Panc1 (cell line): ENCODE data around the gene ROCK2. TPM values are rescaled to one million over a fixed set of nuclear protein-coding genes. Genes with fewer than 3 reads are reported as not detected.

Experiments
- ATAC-seq: fragments of 200-7000 bp; cut with Tn5 transposase; 2 replicates; pipeline ENCODE4 v1.9.1; 2020; ENCODE audit warnings: mild to moderate bottlenecking, moderate library complexity
- BruUV-seq: library from RNA; stranded (reverse); fragments of 400-500 nt; replicated peaks from 2 replicates; lab custom pipeline; 2021; lab: Mats Ljungman, UMichigan
- CTCF ChIA-PET: fragments of 300-600 bp; sonication (Branson Sonifier 250); formaldehyde crosslinking; loops from one replicate; lab custom pipeline; 2022; ENCODE audit warnings: antibody characterized with exemption; lab: Charles Lee
- POLR2A ChIA-PET: fragments of 300-600 bp; sonication (Branson Sonifier 250); formaldehyde crosslinking; loops from one replicate; lab custom pipeline; 2022; ENCODE audit warnings: antibody characterized with exemption; lab: Charles Lee
- DNase-seq: peaks from one replicate; pipeline ENCODE4 v3.0.0-alpha.2; 2010; ENCODE audit warnings: low read depth, low spot score
- H3K27ac ChIP-seq: 2 replicates; pipeline ENCODE4 v1.5.1; 2011; ENCODE audit warnings: mild to moderate bottlenecking, low read length, inconsistent platforms
- H3K27me3 ChIP-seq: fragments of 200-500 bp; sonication (Bioruptor generic); 2 replicates; pipeline ENCODE4 v1.6.0; 2014; ENCODE audit warnings: low read length, inconsistent platforms; ENCODE audit not compliant: control insufficient read depth, insufficient read depth
- H3K36me3 ChIP-seq: fragments of 200-500 bp; sonication (Bioruptor generic); 2 replicates; pipeline ENCODE4 v1.5.1; 2014; ENCODE audit warnings: inconsistent platforms, mild to moderate bottlenecking, low read length, moderate library complexity; ENCODE audit not compliant: control insufficient read depth, insufficient read depth
- H3K4me1 ChIP-seq: 2 replicates; pipeline ENCODE4 v1.5.1; 2011; ENCODE audit warnings: inconsistent platforms, mild to moderate bottlenecking, low read length, moderate library complexity; ENCODE audit not compliant: control insufficient read depth, insufficient read depth
- H3K4me3 ChIP-seq, 2 experiments: 2 replicates each; pipeline ENCODE4 v1.5.1; 2011 to 2012; ENCODE audit warnings: low read depth in 2 of 2, low read length in 2 of 2, mild to moderate bottlenecking in 2 of 2, inconsistent platforms in 1 of 2, moderate library complexity in 1 of 2
- H3K9me3 ChIP-seq: fragments of 200-500 bp; sonication (Bioruptor generic); 2 replicates; pipeline ENCODE4 v1.5.1; 2014; ENCODE audit warnings: low read depth, mild to moderate bottlenecking, inconsistent platforms, low read length, moderate library complexity; ENCODE audit not compliant: control insufficient read depth, insufficient read depth
- POLR2AphosphoS5 ChIP-seq: IDR thresholded peaks from 2 replicates; pipeline ENCODE4 v1.6.1; 2012; ENCODE audit warnings: mild to moderate bottlenecking, low read depth, low read length, moderate library complexity
- REST ChIP-seq, 2 experiments: IDR thresholded peaks; 2 replicates each; pipeline ENCODE4 v1.6.1; 2011 to 2012; ENCODE audit warnings: low read depth in 2 of 2, control low read depth in 1 of 2, low read length in 1 of 2, mild to moderate bottlenecking in 1 of 2, moderate library complexity in 1 of 2; ENCODE audit not compliant: insufficient read depth in 1 of 2
- SIN3A ChIP-seq: IDR thresholded peaks from 2 replicates; pipeline ENCODE4 v1.6.1; 2012; ENCODE audit warnings: low read depth, mild to moderate bottlenecking, low read length, moderate library complexity, borderline replicate concordance; ENCODE audit not compliant: insufficient read depth
- TCF7L2 ChIP-seq: IDR thresholded peaks from 2 replicates; pipeline ENCODE4 v1.6.1; 2011; ENCODE audit warnings: mild to moderate bottlenecking, low read depth, low read length, inconsistent platforms
- in situ Hi-C: cut with HindIII; loops from 2 replicates; pipeline ENCODE4 v1.10.0; 2016; ENCODE audit warnings: low sequenced_read_pairs, low pct_unique_long_range_greater_than_20kb
- intact Hi-C: fragments of 100-400 bp; cut with micrococcal nuclease; formaldehyde crosslinking; loops from one replicate; pipeline ENCODE4 v1.10.0; 2022; ENCODE audit not compliant: unreplicated experiment
- total RNA-seq: library from RNA; stranded (reverse); gene quantifications from one replicate; pipeline ENCODE4 v1.2.1, GENCODE V29; 2021; ENCODE audit not compliant: unreplicated experiment
- TF ChIP-seq, protein P1 (sequence below): fragments of 450-650 bp; IDR thresholded peaks from 2 replicates; pipeline ENCODE4 v1.5.1; 2017; ENCODE audit warnings: mild to moderate bottlenecking

Gene ROCK2
- total RNA-seq, 1 experiment from 2014 or later, result 47.9 TPM

DNA sequence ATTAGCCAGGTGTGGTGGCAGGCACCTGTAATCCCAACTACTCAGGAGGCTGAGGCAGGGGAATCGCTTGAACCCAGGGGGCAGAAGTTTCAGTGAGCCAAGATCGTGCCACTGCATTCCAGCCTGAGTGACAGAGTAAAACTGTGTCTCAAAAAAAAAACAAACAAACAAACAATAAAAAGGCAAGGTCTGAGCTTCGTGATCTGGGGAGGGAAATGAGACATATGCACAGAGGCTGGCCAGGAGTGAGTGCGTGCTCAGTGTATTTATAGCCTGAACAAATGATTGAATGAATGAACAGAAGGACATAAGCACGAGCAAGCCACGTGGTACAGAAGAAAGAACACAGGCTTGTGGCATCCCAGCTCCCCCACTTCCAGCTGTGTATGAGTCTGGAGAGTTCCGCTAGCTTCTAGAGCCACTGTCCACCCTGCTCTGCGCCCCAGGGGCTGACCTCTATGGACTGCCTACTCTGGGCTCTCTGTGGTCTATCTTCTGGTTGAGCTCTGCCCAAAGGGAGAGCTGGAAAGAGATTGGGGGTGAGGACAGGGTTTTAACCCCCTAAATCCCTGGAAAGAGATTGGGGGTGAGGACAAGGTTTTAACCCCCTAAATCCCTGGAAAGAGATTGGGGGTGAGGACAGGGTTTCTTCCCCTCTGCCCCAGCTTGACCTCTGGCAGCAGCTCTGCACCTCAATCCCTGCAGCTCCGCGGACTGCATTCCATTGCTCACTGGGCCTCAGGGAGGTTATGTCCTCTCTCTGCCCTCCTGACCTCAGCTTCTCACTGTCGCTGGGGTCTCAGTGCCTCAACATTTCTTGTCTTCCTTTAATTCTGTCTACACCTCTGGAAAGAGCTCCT is 11.0 kb upstream of the ROCK2 start:
- H3K9me3 ChIP-seq, result no peaks in the 10 kb centered on the region
- DNase-seq, result no peak
- no peaks in the 10 kb centered on the region for H3K27me3 ChIP-seq
- ChIA-PET POLR2A (no interaction called here), CTCF (no interaction called here)
- in situ Hi-C loops (no loop called here), intact Hi-C loops (no loop called here)
- H3K4me3 ChIP-seq, result no peak overlapping the region
- no TSS peak for BruUV-seq
- no peaks in the 10 kb centered on the region for H3K36me3 ChIP-seq
- no peaks in the 10 kb centered on the region for H3K4me1 ChIP-seq
- ATAC-seq, result no peak
- no peak overlapping the region for H3K27ac ChIP-seq
- TF ChIP-seq TCF7L2 (no peak), SIN3A (no peak), POLR2AphosphoS5 (no peak), REST (IDR thresholded peaks at IDR 0.05; ENCODE audit: insufficient read depth in 1 of 2, low read depth in 2 of 2, low read length in 1 of 2) (no peak)
- TF ChIP-seq, protein P1, sequence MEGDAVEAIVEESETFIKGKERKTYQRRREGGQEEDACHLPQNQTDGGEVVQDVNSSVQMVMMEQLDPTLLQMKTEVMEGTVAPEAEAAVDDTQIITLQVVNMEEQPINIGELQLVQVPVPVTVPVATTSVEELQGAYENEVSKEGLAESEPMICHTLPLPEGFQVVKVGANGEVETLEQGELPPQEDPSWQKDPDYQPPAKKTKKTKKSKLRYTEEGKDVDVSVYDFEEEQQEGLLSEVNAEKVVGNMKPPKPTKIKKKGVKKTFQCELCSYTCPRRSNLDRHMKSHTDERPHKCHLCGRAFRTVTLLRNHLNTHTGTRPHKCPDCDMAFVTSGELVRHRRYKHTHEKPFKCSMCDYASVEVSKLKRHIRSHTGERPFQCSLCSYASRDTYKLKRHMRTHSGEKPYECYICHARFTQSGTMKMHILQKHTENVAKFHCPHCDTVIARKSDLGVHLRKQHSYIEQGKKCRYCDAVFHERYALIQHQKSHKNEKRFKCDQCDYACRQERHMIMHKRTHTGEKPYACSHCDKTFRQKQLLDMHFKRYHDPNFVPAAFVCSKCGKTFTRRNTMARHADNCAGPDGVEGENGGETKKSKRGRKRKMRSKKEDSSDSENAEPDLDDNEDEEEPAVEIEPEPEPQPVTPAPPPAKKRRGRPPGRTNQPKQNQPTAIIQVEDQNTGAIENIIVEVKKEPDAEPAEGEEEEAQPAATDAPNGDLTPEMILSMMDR, result no peak

- Histone ChIP-seq H3K27ac (no peak overlapping the region), H3K36me3 (no peaks in the 10 kb centered on the region), H3K9me3 (no peaks in the 10 kb centered on the region), H3K4me3 (no peak overlapping the region), H3K4me1 (no peaks in the 10 kb centered on the region), H3K27me3 (no peaks in the 10 kb centered on the region)
- DNase-seq (no peak), ATAC-seq (no peak)
- no TSS peak for BruUV-seq
- ChIA-PET CTCF (no interaction called here), POLR2A (no interaction called here)
- TF ChIP-seq POLR2AphosphoS5, result no peak
- TF ChIP-seq REST (IDR thresholded peaks at IDR 0.05; ENCODE audit: insufficient read depth in 1 of 2, low read depth in 2 of 2, low read length in 1 of 2), result no peak
- no peak for TF ChIP-seq SIN3A
- TF ChIP-seq, protein P1, result no peak
- no peak for TF ChIP-seq TCF7L2
- in situ Hi-C loops, result no loop called here
- intact Hi-C loops, result no loop called here
Observed at GRCh38 chr2:11354363-11355154, 10.1 kb upstream of the ROCK2 start.
